Activated T-cell treated with anti-CD3 and anti-CD28 coated beads, Interleukin-2, amount 50 U/mL, for 4 hours (primary cell): ENCODE measurements around the gene TSSK3. TPM values are rescaled to one million over a fixed set of nuclear protein-coding genes. Genes with fewer than 3 reads are reported as not detected.

ENCODE experiments used
- total RNA-seq, 3 donors: library from RNA; stranded (reverse); gene quantifications; one replicate each; pipeline ENCODE4 v1.2.1, GENCODE V29; 2021

Gene TSSK3
- total RNA-seq, 3 donors from 2014 or later, result 0.71 to 0.98 (median 0.92) TPM

Other genes starting within 250 kb of the TSSK3 start
- gene TXLNA, start 182.9 kb upstream of the TSSK3 start, total RNA-seq, result 10 to 100 TPM; 80.7 to 86.6 (median 86.0) TPM
- gene CCDC28B, start 161.9 kb upstream of the TSSK3 start, total RNA-seq, result 10 to 100 TPM in 1 of 3 donors, 1 to 10 TPM in 2; 6.7 to 10.0 (median 7.8) TPM
- gene IQCC, start 156.9 kb upstream of the TSSK3 start, total RNA-seq, result 1 to 10 TPM; 2.2 to 3.0 (median 2.9) TPM
- gene DCDC2B, start 153.4 kb upstream of the TSSK3 start, total RNA-seq, result not detected
- 1 to 10 TPM; 8.0 to 9.2 (median 8.2) TPM for gene TMEM234, start 140.2 kb upstream of the TSSK3 start, total RNA-seq
- 100 to 1,000 TPM; 404 to 436 (median 434) TPM for gene EIF3I, start 140.1 kb upstream of the TSSK3 start, total RNA-seq
- gene FAM167B, start 115.3 kb upstream of the TSSK3 start, total RNA-seq, result under 1 TPM in 1 of 3 donors, not detected in 2; 0.25 TPM
- 100 to 1,000 TPM; 187 to 238 (median 237) TPM for gene LCK, start 111.3 kb upstream of the TSSK3 start, total RNA-seq
- gene HDAC1, start 70.5 kb upstream of the TSSK3 start, total RNA-seq, result 100 to 1,000 TPM; 168 to 177 (median 173) TPM
- gene MARCKSL1, start 26.3 kb upstream of the TSSK3 start, total RNA-seq, result 10 to 100 TPM; 25.3 to 33.5 (median 27.8) TPM
- 1 to 10 TPM; 2.7 to 3.5 (median 3.2) TPM for gene FAM229A, start 54 bp upstream of the TSSK3 start, total RNA-seq
- gene BSDC1, start 31.9 kb downstream of the TSSK3 start, total RNA-seq, result 10 to 100 TPM; 42.2 to 56.8 (median 46.6) TPM
- gene ZBTB8B, start 102.5 kb downstream of the TSSK3 start, total RNA-seq, result not detected
- under 1 TPM; 0.19 to 0.24 (median 0.23) TPM for gene ZBTB8A, start 176.9 kb downstream of the TSSK3 start, total RNA-seq